H1 (cell line): ENCODE measurements around the gene DENND6B.

Source experiments
- BCL11A ChIP-seq, 2 experiments: IDR thresholded peaks; one replicate each; pipeline ENCODE4 v1.6.1; 2011; ENCODE audit warnings: low read depth in 2 of 2, low read length in 2 of 2, mild to moderate bottlenecking in 2 of 2
- CEBPB ChIP-seq: IDR thresholded peaks from 2 replicates; pipeline ENCODE4 v1.6.1; 2012; ENCODE audit warnings: low read depth, low read length
- EZH2 ChIP-seq: fragments of 200-600 bp; sonication (generic); IDR thresholded peaks from 2 replicates; pipeline ENCODE4 v1.7.1; 2012; ENCODE audit warnings: low read depth, mild to moderate bottlenecking, moderate library complexity, low read length, inconsistent platforms; ENCODE audit not compliant: severe bottlenecking
- JUN ChIP-seq: IDR thresholded peaks from 2 replicates; pipeline ENCODE4 v1.6.1; 2011; ENCODE audit warnings: low read depth, mild to moderate bottlenecking, improper control_type of control experiment, low read length
- YY1 ChIP-seq: IDR thresholded peaks from 2 replicates; pipeline ENCODE4 v1.6.1; 2011; ENCODE audit warnings: low read depth, mild to moderate bottlenecking, low read length

DNA sequence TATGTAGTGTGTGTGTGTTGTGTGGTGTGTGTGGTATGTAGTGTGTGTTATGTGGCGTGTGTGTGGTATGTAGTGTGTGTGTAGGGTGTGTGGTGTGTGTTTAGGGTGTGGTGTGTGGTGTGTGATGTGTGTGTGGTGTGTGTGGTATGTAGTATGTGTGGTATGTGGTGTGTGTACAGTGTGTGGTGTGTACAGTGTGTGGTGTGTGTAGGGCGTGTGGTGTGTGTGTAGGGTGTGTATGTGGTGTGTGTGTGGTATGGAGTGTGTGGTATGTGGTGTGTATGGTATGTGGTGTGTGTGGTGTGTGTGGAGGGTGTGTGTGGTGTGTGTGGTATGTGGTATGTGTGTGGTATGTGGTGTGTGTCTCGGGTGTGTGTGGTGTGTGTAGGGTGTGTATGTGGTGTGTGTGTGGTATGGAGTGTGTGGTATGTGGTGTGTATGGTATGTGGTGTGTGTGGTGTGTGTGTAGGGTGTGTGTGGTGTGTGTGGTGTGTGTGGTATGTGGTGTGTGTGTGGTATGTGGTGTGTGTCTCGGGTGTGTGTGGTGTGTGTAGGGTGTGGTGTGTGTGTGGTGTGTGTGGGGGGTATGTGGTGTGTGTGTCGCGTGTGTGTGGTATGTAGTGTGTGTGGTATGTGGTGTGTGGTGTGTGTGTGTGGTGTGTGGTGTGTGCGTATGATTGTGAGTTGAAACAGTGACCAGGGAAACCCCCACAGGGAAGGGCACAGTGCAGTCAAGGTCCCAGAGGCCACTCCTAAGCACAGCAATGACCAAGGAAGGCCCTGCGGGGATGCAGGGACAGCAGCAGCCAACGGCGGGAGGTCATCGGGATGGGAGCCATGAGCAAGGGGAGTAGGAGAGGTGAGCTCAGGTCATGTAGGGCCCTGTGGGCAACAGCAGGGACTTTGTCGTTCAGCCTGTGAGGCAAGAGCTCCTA, 13.4 kb upstream of the DENND6B start:
- no peak for TF ChIP-seq JUN
- no peak for TF ChIP-seq CEBPB
- TF ChIP-seq EZH2: no peak
- TF ChIP-seq YY1: no peak
- no peak for TF ChIP-seq BCL11A (IDR thresholded peaks at IDR 0.05; ENCODE audit: low read depth in 2 of 2, low read length in 2 of 2)
